GM23248 (cell line): ENCODE data around the gene SCNM1. TPM values are rescaled to one million over a fixed set of nuclear protein-coding genes. Genes with fewer than 3 reads are reported as not detected.
"Not testable (repeated sequence)": the region's sequence is repeated elsewhere in the genome, so short reads cannot be mapped to it uniquely, and the experiment has no call there.

Experiments
- DNase-seq: peaks from one replicate; pipeline ENCODE4 v3.0.0-alpha.2; 2015
- H2AFZ ChIP-seq: fragments of 200-600 bp; sonication (generic); 2 replicates; pipeline ENCODE4 v1.6.1; 2016; ENCODE audit warnings: antibody characterized with exemption
- H3F3A ChIP-seq: fragments of 200-600 bp; sonication (generic); 2 replicates; pipeline ENCODE4 v1.6.1; 2016; ENCODE audit warnings: mild to moderate bottlenecking, antibody characterized with exemption, mixed run types; ENCODE audit not compliant: insufficient read depth
- H3K27ac ChIP-seq: fragments of 200-600 bp; sonication (generic); 2 replicates; pipeline ENCODE4 v1.5.1; 2016; ENCODE audit warnings: mild to moderate bottlenecking
- H3K27me3 ChIP-seq: fragments of 200-600 bp; sonication (generic); replicated peaks from 2 replicates; pipeline ENCODE4 v1.6.1; 2016; ENCODE audit warnings: mild to moderate bottlenecking; ENCODE audit not compliant: insufficient read depth
- H3K36me3 ChIP-seq: fragments of 200-600 bp; sonication (generic); 2 replicates; pipeline ENCODE4 v1.6.1; 2016; ENCODE audit warnings: low read depth, mild to moderate bottlenecking
- H3K4me1 ChIP-seq: fragments of 200-600 bp; sonication (generic); 2 replicates; pipeline ENCODE4 v1.6.1; 2016; ENCODE audit warnings: mild to moderate bottlenecking; ENCODE audit not compliant: insufficient read depth
- H3K4me2 ChIP-seq: fragments of 200-600 bp; sonication (generic); one replicate; pipeline ENCODE4 v1.6.1; 2016; ENCODE audit warnings: mild to moderate bottlenecking; ENCODE audit not compliant: unreplicated experiment
- H3K4me3 ChIP-seq: fragments of 200-600 bp; sonication (generic); 2 replicates; pipeline ENCODE4 v1.5.1; 2016; ENCODE audit warnings: mild to moderate bottlenecking
- H3K79me2 ChIP-seq: fragments of 200-600 bp; sonication (generic); 2 replicates; pipeline ENCODE4 v1.6.1; 2016; ENCODE audit warnings: mild to moderate bottlenecking; ENCODE audit not compliant: insufficient read depth
- H3K9ac ChIP-seq: fragments of 200-600 bp; sonication (generic); 2 replicates; pipeline ENCODE4 v1.6.1; 2016; ENCODE audit warnings: mild to moderate bottlenecking
- H3K9me2 ChIP-seq: fragments of 200-600 bp; sonication (generic); 2 replicates; pipeline ENCODE4 v1.6.1; 2016; ENCODE audit warnings: mixed run types, mild to moderate bottlenecking, moderate library complexity; ENCODE audit not compliant: insufficient read depth
- H3K9me3 ChIP-seq: fragments of 200-600 bp; sonication (generic); one replicate; pipeline ENCODE4 v1.6.1; 2017; ENCODE audit warnings: low read depth
- H4K20me1 ChIP-seq: fragments of 200-600 bp; sonication (generic); 2 replicates; pipeline ENCODE4 v1.6.0; 2016; ENCODE audit not compliant: insufficient read depth
- EZH2 ChIP-seq: fragments of 200-600 bp; sonication (generic); IDR thresholded peaks from 2 replicates; pipeline ENCODE4 v1.6.1; 2018; ENCODE audit warnings: antibody characterized with exemption, mild to moderate bottlenecking; ENCODE audit not compliant: insufficient read depth, poor library complexity, severe bottlenecking
- EZH2phosphoT487 ChIP-seq: fragments of 200-600 bp; sonication (generic); IDR thresholded peaks from 2 replicates; pipeline ENCODE4 v1.6.1; 2018; ENCODE audit warnings: antibody characterized with exemption, moderate library complexity, mild to moderate bottlenecking, low read depth; ENCODE audit not compliant: insufficient read depth
- WGBS, 2 experiments: methylation state at CpG; one replicate each; pipeline ENCODE4 v1.1.6; 2015 to 2017; ENCODE audit warnings: low lambda C conversion rate in 2 of 2, low coverage in 1 of 2; ENCODE audit errors: missing lambda C conversion rate in 2 of 2; 5-methylcytosine and 5-hydroxymethylcytosine counted together
- in situ Hi-C: fragments of 300-500 bp; cut with MboI; formaldehyde crosslinking; loops from 2 replicates; pipeline ENCODE4 v1.15.0; 2020
- polyA plus RNA-seq: library from polyadenylated mRNA; unstranded; fragments of >200 nt; fragmentation: Nextera tagmentation; extraction: Ambion mirVana; gene quantifications from 2 replicates; pipeline ENCODE4 v1.2.1, GENCODE V29; 2016
- total RNA-seq: library from RNA; depleted of rRNA; stranded (reverse); fragments of >200 nt; shearing (Covaris generic); gene quantifications from 2 replicates; pipeline ENCODE4 v1.2.3, GENCODE V29; 2014

SCNM1 gene
- total and polyA plus RNA-seq, 2 experiments from 2014 or later: 35.2 to 77.4 TPM

DNA sequence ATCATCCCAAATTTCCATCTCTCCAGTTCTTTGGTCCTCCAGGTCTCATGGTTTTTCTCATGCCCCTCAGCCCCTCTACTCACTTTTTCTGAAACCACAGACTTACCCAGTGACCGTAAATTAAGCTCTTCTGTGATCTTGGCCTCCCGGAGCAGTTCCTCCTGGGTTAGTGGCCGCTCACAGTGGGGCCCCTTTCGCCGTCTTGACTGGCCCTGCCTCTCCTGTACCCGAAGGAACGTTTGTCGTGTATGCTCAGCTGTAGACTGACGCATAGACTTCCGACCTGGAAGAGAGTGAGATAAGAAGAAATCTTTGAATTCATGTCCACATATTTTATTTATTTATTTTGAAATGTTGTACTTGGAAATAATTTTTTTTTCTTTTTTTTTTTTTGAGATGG lies 18.3 kb downstream of the SCNM1 start:
- Histone ChIP-seq H3F3A (0 out of 2 replicates have a peak, but pooled peaks cover 2% of the 10 kb centered on the region), H4K20me1 (no peaks in the 10 kb centered on the region), H3K36me3 (peaks cover 31% of the 10 kb centered on the region), H3K27me3 (no peaks in the 10 kb centered on the region), H3K79me2 (peaks cover 35% of the 10 kb centered on the region), H3K9me2 (no peaks in the 10 kb centered on the region), H3K4me1 (peaks cover 6% of the 10 kb centered on the region), H3K4me2 (no peak overlapping the region), H2AFZ (no peak overlapping the region), H3K27ac (no peak overlapping the region), H3K9ac (no peak overlapping the region), H3K9me3 (no peaks in the 10 kb centered on the region), H3K4me3 (no peak overlapping the region)
- no peak for DNase-seq
- TF ChIP-seq EZH2phosphoT487 (no peak), EZH2 (no peak)
- WGBS, 2 experiments: 98 to 99% methylated on average over 10 of the region's 10 CpGs
- in situ Hi-C loops: no loop called here

GRCh38 chr1:151187205-151187604 lies 21.3 kb downstream of the SCNM1 start:
- WGBS, 2 experiments: 98 to 100% methylated on average over 1 of the region's 1 CpG
- H3K9me2 ChIP-seq: no peaks in the 10 kb centered on the region
- in situ Hi-C loops: no loop called here
- H3K4me2 ChIP-seq: no peak overlapping the region
- peaks cover 10% of the 10 kb centered on the region; the same call in 1 of the 2 replicates for H3F3A ChIP-seq
- no peak overlapping the region for H3K9ac ChIP-seq
- peaks cover 30% of the 10 kb centered on the region for H3K36me3 ChIP-seq
- no peak overlapping the region for H3K27ac ChIP-seq
- H3K27me3 ChIP-seq: no peaks in the 10 kb centered on the region
- no peaks in the 10 kb centered on the region for H3K9me3 ChIP-seq
- DNase-seq: no peak
- H4K20me1 ChIP-seq: no peaks in the 10 kb centered on the region
- peaks cover 6% of the 10 kb centered on the region for H3K4me1 ChIP-seq
- no peak for TF ChIP-seq EZH2phosphoT487
- TF ChIP-seq EZH2: no peak
- no peak overlapping the region for H2AFZ ChIP-seq
- no peak overlapping the region for H3K4me3 ChIP-seq
- H3K79me2 ChIP-seq: peaks cover 48% of the 10 kb centered on the region

- WGBS, 2 experiments: 68 to 70% methylated on average over 8 of the region's 8 CpGs
- H3K4me1 ChIP-seq, DNase-seq, H3K9me3 ChIP-seq, H3K27ac ChIP-seq, in situ Hi-C loops, H2AFZ ChIP-seq, H3K27me3 ChIP-seq, H3K9me2 ChIP-seq, H4K20me1 ChIP-seq: not testable (repeated sequence)
- Histone ChIP-seq H3K79me2 (peaks cover 48% of the 10 kb centered on the region), H3F3A (peaks cover 10% of the 10 kb centered on the region; the same call in 1 of the 2 replicates), H3K4me2 (peak overlapping the region; percentile 96), H3K4me3 (peak overlapping the region; percentile 100), H3K9ac (peak overlapping the region; percentile 88), H3K36me3 (peaks cover 18% of the 10 kb centered on the region)
These were observed 22.7 kb downstream of the SCNM1 start for GRCh38 chr1:151188667-151189066.

DNA sequence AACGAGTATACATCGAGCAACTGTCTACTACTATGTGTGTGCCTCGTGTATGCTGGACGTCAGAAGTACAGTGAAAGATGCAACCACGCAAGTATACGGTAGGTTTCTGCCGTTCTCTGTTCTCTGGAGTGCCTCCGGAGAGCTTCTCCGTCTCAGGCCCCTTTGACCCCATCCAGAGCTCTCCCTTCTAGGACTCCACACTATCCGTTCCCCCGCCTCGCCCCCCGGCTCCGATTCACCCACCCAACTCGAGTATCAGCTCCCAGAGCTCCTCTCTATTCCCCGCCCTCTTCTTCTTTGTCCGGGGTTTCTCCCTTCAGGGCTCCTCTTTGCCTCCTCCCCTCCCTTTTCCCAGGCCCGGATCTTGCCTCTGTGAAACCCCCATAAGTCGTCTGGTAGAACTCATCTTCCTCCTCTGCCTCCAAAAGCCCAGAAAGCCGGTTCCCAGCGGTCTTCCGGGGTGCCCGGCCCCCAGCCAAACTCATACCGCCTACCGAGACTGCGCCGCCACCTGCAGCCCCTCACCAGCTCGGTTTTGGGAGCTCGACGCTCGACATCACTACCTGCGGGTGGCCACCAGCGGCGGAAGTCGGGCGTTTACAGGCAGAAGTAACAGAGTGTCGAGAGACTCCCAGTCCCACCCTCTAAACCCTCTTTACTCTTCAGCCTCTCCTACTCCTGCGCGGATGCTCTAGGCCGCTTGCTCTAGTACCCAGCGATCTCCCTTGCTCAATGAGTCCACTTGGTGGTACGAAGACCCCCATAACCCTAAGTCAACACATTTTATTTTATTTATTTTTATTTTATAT lies 23.9 kb downstream of the SCNM1 start, which contains the start of gene VPS72:
Gene VPS72 (minus strand): TSS at position 561 of the 809 bp plus-strand sequence. CDS start 76 bp downstream, at position 485.
- TF ChIP-seq EZH2phosphoT487 (no peak), EZH2 (no peak)
- peaks cover 10% of the 10 kb centered on the region; the same call in 1 of the 2 replicates for H3F3A ChIP-seq
- peak within 1 kb of the TSS; percentile 80 for H3K27ac ChIP-seq
- 1 to 3% methylated on average over 29 to 42 of the region's 42 CpGs for WGBS, 2 experiments
- peak within 1 kb of the TSS; percentile 96 for H3K4me2 ChIP-seq
- peaks cover 48% of the 10 kb centered on the region for H3K79me2 ChIP-seq
- H3K4me1 ChIP-seq: peaks cover 12% of the 10 kb centered on the region
- in situ Hi-C loops: no loop called here
- H4K20me1 ChIP-seq: no peaks in the 10 kb centered on the region
- H3K36me3 ChIP-seq: peaks cover 7% of the 10 kb centered on the region
- H3K4me3 ChIP-seq: peak within 1 kb of the TSS; percentile 100
- H3K27me3 ChIP-seq: no peaks in the 10 kb centered on the region
- H3K9ac ChIP-seq: peak within 1 kb of the TSS; percentile 88
- H3K9me2 ChIP-seq: no peaks in the 10 kb centered on the region
- H3K9me3 ChIP-seq: no peaks in the 10 kb centered on the region
- peak; percentile 93 for DNase-seq
- H2AFZ ChIP-seq: peak within 1 kb of the TSS; percentile 94
